GM23338 (cell line): ENCODE data around the gene MEGF8. TPM values are rescaled to one million over a fixed set of nuclear protein-coding genes. Genes with fewer than 3 reads are reported as not detected.

Source experiments
- ATAC-seq: fragments of 200-7000 bp; cut with Tn5 transposase; 3 replicates; pipeline ENCODE4 v1.9.1; 2020
- DNase-seq: peaks from one replicate; pipeline ENCODE4 v3.0.0-alpha.2; 2015; ENCODE audit warnings: low spot score
- H2AFZ ChIP-seq: fragments of 200-600 bp; sonication (generic); 2 replicates; pipeline ENCODE4 v1.8.0; 2016; ENCODE audit warnings: antibody characterized with exemption, mild to moderate bottlenecking, moderate library complexity
- H3F3A ChIP-seq: fragments of 200-600 bp; sonication (generic); replicated peaks from 2 replicates; pipeline ENCODE4 v1.8.0; 2017; ENCODE audit warnings: antibody characterized with exemption, mixed run types, low read depth
- H3K27ac ChIP-seq: fragments of 200-600 bp; sonication (generic); 2 replicates; pipeline ENCODE4 v1.6.1; 2016; ENCODE audit warnings: low read depth
- H3K27me3 ChIP-seq: fragments of 200-600 bp; sonication (generic); 2 replicates; pipeline ENCODE4 v1.8.0; 2016; ENCODE audit warnings: mild to moderate bottlenecking, mixed run types, moderate library complexity; ENCODE audit not compliant: insufficient read depth
- H3K36me3 ChIP-seq: fragments of 200-600 bp; sonication (generic); 2 replicates; pipeline ENCODE4 v1.8.0; 2016; ENCODE audit warnings: mild to moderate bottlenecking; ENCODE audit not compliant: insufficient read depth
- H3K4me1 ChIP-seq: fragments of 200-600 bp; sonication (generic); 2 replicates; pipeline ENCODE4 v1.8.0; 2016; ENCODE audit warnings: mild to moderate bottlenecking, moderate library complexity; ENCODE audit not compliant: insufficient read depth
- H3K4me2 ChIP-seq: fragments of 200-600 bp; sonication (generic); 2 replicates; pipeline ENCODE4 v1.7.1; 2017; ENCODE audit warnings: mixed run types
- H3K4me3 ChIP-seq: fragments of 200-600 bp; sonication (generic); 2 replicates; pipeline ENCODE4 v1.6.1; 2016; ENCODE audit warnings: mixed run types
- H3K79me2 ChIP-seq: fragments of 200-600 bp; sonication (generic); replicated peaks from 2 replicates; pipeline ENCODE4 v1.8.0; 2017; ENCODE audit warnings: mild to moderate bottlenecking; ENCODE audit not compliant: insufficient read depth
- H3K9me2 ChIP-seq: fragments of 200-600 bp; sonication (generic); 2 replicates; pipeline ENCODE4 v1.8.0; 2017; ENCODE audit not compliant: insufficient read depth
- H4K20me1 ChIP-seq: fragments of 200-600 bp; sonication (generic); replicated peaks from 2 replicates; pipeline ENCODE4 v1.8.0; 2017; ENCODE audit warnings: mild to moderate bottlenecking; ENCODE audit not compliant: insufficient read depth
- H3K27ac Mint-ChIP-seq: 2 replicates; pipeline ENCODE4 v1.8.0; 2020; ENCODE audit warnings: inconsistent platforms, mild to moderate bottlenecking, moderate library complexity, mixed read lengths
- H3K27me3 Mint-ChIP-seq: 3 replicates; pipeline ENCODE4 v1.8.0; 2022; ENCODE audit warnings: low read depth, mild to moderate bottlenecking, moderate library complexity, mixed read lengths, inconsistent platforms; ENCODE audit not compliant: insufficient read depth, poor library complexity
- H3K36me3 Mint-ChIP-seq: 3 replicates; pipeline ENCODE4 v1.8.0; 2021; ENCODE audit warnings: low read depth, mild to moderate bottlenecking, inconsistent platforms, moderate library complexity, mixed read lengths
- H3K4me1 Mint-ChIP-seq: 3 replicates; pipeline ENCODE4 v1.8.0; 2020; ENCODE audit warnings: mild to moderate bottlenecking, inconsistent platforms, mixed read lengths
- H3K4me3 Mint-ChIP-seq: 3 replicates; pipeline ENCODE4 v1.8.0; 2021; ENCODE audit warnings: moderate library complexity, mild to moderate bottlenecking, inconsistent platforms, mixed read lengths
- H3K9me3 Mint-ChIP-seq: 3 replicates; pipeline ENCODE4 v1.8.0; 2020; ENCODE audit warnings: moderate library complexity, mild to moderate bottlenecking, inconsistent platforms, mixed read lengths
- CREB1 ChIP-seq: fragments of 250-450 bp; sonication (Bioruptor Pico); IDR thresholded peaks from 2 replicates; pipeline ENCODE4 v1.5.0; 2020; ENCODE audit warnings: low read depth, mild to moderate bottlenecking, moderate library complexity
- CTCF ChIP-seq, 2 experiments: fragments of 200-600 bp in 1 of 2; sonication (generic) in 1 of 2; conservative IDR thresholded peaks; 2 replicates each; pipeline versions ENCODE4 v1.5.1 to v1.6.1; 2016 to 2017; ENCODE audit warnings: antibody characterized with exemption in 2 of 2, low read depth in 2 of 2, mild to moderate bottlenecking in 2 of 2, moderate library complexity in 1 of 2
- EZH2 ChIP-seq: fragments of 200-600 bp; sonication (generic); IDR thresholded peaks from one replicate; pipeline ENCODE4 v1.8.0; 2017; ENCODE audit warnings: antibody characterized with exemption, mild to moderate bottlenecking, low read depth; ENCODE audit not compliant: unreplicated experiment
- EZH2phosphoT487 ChIP-seq: fragments of 200-600 bp; sonication (generic); IDR thresholded peaks from one replicate; pipeline ENCODE4 v1.8.1; 2018; ENCODE audit warnings: antibody characterized with exemption; ENCODE audit not compliant: unreplicated experiment
- JUNB ChIP-seq: IDR thresholded peaks from one replicate; pipeline ENCODE4 v1.6.1; 2016; ENCODE audit warnings: antibody characterized with exemption; ENCODE audit not compliant: unreplicated experiment
- NANOG ChIP-seq: IDR thresholded peaks from 2 replicates; pipeline ENCODE4 v1.6.1; 2016; ENCODE audit warnings: antibody characterized with exemption, borderline replicate concordance
- POLR2AphosphoS5 ChIP-seq: IDR thresholded peaks from 2 replicates; pipeline ENCODE4 v1.6.1; 2016; ENCODE audit warnings: antibody characterized with exemption, low read depth
- REST ChIP-seq: IDR thresholded peaks from one replicate; pipeline ENCODE4 v1.6.1; 2018; ENCODE audit warnings: antibody characterized with exemption; ENCODE audit not compliant: unreplicated experiment
- STAT1 ChIP-seq: IDR thresholded peaks from one replicate; pipeline ENCODE4 v1.6.1; 2016; ENCODE audit warnings: antibody characterized with exemption; ENCODE audit not compliant: unreplicated experiment
- ZNF114 ChIP-seq: fragments of 250-450 bp; sonication (Bioruptor Pico); IDR thresholded peaks from 2 replicates; pipeline ENCODE4 v1.5.0; 2020; ENCODE audit warnings: mild to moderate bottlenecking, moderate library complexity
- ZNF331 ChIP-seq: fragments of 250-450 bp; sonication (Bioruptor Pico); IDR thresholded peaks from 2 replicates; pipeline ENCODE4 v1.5.0; 2020; ENCODE audit warnings: low read depth, mild to moderate bottlenecking, moderate library complexity
- ZNF462 ChIP-seq: fragments of 250-450 bp; sonication (Bioruptor Pico); IDR thresholded peaks from 2 replicates; pipeline ENCODE4 v1.5.0; 2020; ENCODE audit warnings: mild to moderate bottlenecking, moderate library complexity
- polyA plus RNA-seq: library from polyadenylated mRNA; unstranded; fragments of >200 nt; fragmentation: Nextera tagmentation; extraction: Ambion mirVana; gene quantifications from 2 replicates; pipeline ENCODE4 v1.2.1, GENCODE V29; 2016
- total RNA-seq: library from RNA; depleted of rRNA; stranded (reverse); fragments of >200 nt; shearing (Covaris generic); gene quantifications from 2 replicates; pipeline ENCODE4 v1.2.3, GENCODE V29; 2014
- TF ChIP-seq, protein P1 (sequence below): IDR thresholded peaks from 2 replicates; pipeline ENCODE4 v1.6.1; 2016; ENCODE audit warnings: antibody characterized with exemption

The MEGF8 gene
- total and polyA plus RNA-seq, 2 experiments from 2014 or later: 6.2 to 40.5 TPM

- peaks cover 20% of the 10 kb centered on the region for H3K9me3 Mint-ChIP-seq
Observed at GRCh38 chr19:42366673-42367072, 41.2 kb downstream of the MEGF8 start.

More at GRCh38 chr19:42366673-42367072, 41.2 kb downstream of the MEGF8 start:
- TF ChIP-seq REST (no peak), EZH2 (no peak), STAT1 (no peak), POLR2AphosphoS5 (no peak), EZH2phosphoT487 (no peak), ZNF114 (CRISPR knock-in tag) (no peak), NANOG (no peak), JUNB (no peak), CTCF (conservative IDR thresholded peaks at IDR 0.05; ENCODE audit: low read depth in 2 of 2) (no peak), ZNF462 (CRISPR knock-in tag) (no peak), ZNF331 (CRISPR knock-in tag) (no peak), CREB1 (CRISPR knock-in tag) (no peak)
- TF ChIP-seq, protein P1, sequence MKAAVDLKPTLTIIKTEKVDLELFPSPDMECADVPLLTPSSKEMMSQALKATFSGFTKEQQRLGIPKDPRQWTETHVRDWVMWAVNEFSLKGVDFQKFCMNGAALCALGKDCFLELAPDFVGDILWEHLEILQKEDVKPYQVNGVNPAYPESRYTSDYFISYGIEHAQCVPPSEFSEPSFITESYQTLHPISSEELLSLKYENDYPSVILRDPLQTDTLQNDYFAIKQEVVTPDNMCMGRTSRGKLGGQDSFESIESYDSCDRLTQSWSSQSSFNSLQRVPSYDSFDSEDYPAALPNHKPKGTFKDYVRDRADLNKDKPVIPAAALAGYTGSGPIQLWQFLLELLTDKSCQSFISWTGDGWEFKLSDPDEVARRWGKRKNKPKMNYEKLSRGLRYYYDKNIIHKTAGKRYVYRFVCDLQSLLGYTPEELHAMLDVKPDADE: no peak
- ATAC-seq: no peak
- H3K4me2 ChIP-seq: no peak overlapping the region
- no peaks in the 10 kb centered on the region for H4K20me1 ChIP-seq
- no peak overlapping the region for H2AFZ ChIP-seq
- no peaks in the 10 kb centered on the region for H3K9me2 ChIP-seq
- no peaks in the 10 kb centered on the region for H3K79me2 ChIP-seq
- H3K4me1 ChIP-seq: peaks cover 28% of the 10 kb centered on the region
- Mint-ChIP-seq H3K4me3 (no peak overlapping the region), H3K27ac (no peak overlapping the region), H3K4me1 (peaks cover 49% of the 10 kb centered on the region), H3K27me3 (peaks cover 16% of the 10 kb centered on the region), H3K36me3 (peaks cover 50% of the 10 kb centered on the region)
- H3K27ac ChIP-seq: no peak overlapping the region
- no peaks in the 10 kb centered on the region for H3K27me3 ChIP-seq
- no peaks in the 10 kb centered on the region; the same call in 1 of the 2 replicates for H3K36me3 ChIP-seq
- H3K4me3 ChIP-seq: no peak overlapping the region
- no peak for DNase-seq
- H3F3A ChIP-seq: 0 out of 2 replicates have a peak, but pooled peaks cover 10% of the 10 kb centered on the region
